Cortex of kidney (tissue), 1 donor: ENCODE results near the gene CHI3L2.

Experiments
- DNase-seq: peaks from one replicate; lab custom pipeline; 2025; lab: John Stamatoyannopoulos, UW

Gene CHI3L2

DNA sequence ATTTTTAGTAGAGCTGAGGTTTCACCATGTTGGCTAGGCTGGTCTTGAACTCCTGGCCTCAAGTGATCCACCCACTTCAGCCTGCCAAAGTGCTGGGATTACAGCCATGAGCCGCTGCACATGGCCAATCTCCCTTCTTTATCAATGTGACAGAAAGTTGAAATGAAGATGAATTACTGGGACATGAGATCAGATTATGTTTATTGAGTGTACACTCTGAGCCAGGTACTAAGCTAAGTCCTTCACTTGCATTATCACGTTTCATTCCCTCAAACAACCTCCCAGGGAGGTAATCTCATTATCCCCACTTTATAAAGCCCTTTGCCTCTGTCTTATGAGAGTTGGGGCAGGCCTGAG, 6.3 kb upstream of the CHI3L2 start:
- DNase-seq = no peak

DNA sequence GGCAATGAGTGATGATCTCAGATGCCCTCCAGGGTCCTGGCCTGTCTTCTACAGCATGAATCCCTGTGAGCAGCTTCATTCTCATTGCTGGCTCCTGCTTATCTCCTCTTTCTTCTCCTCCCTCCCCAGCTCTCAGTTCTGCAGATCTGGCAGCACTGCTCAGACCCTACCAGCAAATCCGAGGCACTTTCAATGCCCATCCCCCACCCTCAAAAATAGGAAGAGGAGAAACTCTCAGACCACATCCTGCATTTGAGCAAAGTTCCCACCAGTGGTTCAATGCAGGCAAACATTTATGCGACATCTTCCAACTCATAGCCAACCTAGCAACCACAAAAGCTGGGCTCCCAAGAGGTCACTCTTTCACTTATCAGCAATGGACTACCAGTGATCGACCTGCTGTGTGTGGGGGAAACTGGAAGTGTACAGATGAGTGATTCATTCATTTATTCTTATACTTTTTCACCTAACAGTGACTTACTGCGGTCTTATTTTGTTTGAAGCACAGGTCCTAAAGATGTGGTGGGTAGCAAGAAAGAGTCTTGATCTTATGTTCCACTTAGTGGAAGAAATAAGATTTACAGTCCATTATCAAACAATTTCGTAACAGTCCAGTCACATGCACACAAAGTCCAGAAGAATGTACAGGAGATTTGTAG, 5.8 kb upstream of the CHI3L2 start:
- DNase-seq = no peak

DNA sequence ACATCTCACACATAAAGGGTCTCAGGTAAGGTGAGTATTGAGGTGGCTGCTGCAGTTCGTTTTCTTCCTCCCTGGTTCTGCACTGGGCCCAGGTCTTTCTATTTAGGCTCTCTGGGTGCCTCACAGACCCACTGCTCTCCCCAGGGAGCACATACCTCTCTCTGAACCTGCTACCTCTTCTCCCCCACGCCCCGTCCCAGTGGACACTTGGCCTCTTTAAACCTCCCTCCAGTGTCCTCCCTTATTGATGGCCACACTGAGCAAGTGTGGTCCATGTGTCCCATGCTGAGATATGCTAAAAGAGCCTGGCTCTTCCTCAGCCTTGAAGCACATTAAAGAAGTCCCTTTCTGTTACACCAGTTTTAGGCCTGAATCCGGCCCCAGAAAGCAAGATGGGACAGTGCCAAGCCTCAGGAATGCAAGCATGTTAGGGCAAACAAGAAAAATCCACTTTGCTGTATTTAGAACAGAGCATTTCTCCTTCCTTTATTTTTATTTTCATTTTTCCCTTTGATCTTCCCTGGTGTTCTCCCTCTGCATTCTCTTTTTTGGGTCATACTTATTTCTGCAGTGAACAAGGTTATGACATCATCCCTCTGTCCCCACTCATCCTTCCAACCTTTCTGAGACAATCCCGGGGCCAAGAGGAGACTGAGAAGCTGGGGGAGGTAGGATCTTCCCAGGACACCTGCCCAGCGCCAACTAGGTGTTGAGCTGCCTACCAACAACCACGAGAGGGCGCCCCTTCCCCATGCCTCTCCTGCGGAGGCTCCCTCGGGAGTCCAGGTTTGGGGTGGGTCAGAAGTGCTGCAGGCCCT, 5.0 kb upstream of the CHI3L2 start:
- DNase-seq = no peak

- no peak for DNase-seq
These were observed 4.3 kb upstream of the CHI3L2 start for GRCh38 chr1:111223126-111223685.

DNA sequence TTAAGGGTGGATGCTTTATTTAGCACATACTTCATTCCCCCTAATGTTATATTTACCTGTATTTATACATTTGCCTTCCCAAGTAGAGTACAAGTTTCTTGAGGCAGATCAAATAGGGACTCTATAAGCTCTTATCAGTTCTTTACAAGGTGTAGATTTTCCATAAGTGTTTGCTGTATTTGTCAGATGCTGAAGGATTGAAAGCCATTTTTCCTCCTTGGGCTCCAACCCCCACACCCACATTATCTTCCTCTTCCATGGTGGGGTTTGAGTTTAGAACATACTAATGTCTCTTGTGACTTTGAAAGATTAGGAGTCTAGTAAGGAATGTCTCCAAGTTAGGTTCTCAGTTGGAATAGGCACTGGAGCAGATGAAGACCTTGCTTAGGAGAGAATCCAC, 2.4 kb upstream of the CHI3L2 start:
- no peak for DNase-seq

DNA sequence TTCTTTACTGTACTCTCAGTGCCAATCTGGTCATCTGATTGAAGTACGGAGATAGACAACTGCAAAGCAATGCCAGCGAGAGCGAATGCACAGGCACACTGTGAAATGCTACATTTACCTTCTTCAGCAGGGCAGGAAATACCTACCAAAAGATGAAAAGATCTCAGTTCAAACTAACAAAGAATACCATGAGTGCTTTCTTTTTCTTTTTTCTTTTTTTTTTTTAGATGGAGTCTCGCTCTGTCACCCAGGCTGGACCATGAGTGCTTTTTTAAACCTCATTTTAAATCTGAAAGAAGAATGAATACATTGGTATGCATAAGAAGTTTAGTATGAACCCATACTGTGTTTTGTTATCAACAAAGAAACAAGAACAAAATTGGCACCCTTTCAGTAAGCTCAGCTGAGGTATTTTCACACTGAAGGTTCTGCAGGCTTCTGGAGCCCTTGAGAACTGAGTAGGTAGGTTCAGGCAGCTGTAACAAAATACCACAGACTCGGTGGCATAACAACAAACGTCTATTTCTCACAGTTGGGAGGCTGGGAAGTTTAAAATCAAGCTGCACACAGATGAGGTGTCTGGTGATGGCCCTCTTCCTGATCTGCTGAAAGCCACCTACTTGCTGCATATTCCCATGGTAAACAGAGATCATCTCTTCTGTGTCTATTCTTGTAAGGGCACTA, 1.7 kb upstream of the CHI3L2 start:
- no peak for DNase-seq

DNA sequence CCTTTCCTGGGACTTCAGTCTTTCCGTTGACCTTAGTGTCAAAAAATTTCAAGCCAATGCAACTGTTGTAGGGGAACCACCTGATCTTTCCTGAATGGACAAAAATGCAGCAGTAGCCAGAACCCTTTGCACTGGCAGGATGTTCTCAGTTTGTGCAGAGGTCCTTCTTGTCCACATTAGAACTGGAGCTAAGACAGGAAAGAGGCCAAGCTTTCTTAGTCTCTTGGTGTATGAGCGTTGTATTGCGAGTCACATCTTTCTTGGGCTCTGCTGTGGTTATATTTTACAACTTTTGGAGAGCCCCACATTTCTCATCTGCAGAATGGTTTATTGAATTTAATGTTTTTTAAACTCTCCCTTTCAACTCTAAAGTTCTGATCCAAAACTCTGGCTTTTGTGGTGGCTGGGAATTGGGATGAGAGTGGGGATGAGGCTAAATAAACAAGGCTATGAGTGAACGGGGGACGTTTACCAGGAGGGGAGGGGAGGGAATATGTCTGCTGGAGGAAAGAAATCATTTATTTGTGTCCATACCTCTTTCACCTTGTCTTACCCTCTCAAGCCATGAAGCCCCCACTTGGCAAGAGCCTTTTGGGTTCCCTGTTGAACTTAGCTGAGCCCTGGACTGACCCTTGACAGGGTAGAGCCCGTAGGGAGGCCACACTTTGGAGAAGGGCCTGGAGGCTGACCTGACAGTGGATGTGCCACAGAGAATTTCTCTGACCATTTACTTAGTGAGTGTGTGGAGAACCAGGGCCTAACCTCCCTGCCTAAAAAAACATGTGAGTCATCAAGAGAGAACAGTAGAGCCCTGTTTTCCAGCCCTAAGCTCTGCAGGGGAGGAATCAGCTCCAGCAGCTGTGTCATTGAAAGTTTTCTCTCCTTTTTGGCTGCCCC, 586 bp downstream of the CHI3L2 start:
- DNase-seq = no peak

DNA sequence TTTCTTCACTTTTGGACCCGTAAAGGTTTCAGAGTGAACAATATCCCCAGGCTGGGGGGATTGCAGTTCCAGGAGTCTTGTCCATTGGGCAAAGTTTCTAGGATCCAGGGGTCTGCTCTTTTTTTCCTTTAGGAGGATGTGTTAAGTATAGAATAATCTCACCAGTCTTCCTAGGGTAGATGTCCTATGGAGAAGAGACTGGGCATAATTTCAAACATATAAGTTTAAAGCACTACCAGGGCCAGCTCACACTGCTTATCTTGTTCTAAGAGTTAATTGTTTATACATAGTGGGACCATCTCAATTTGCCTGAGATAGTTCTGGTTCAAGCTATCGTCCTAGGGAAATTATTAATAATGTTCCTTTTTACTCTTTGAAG, 1.2 kb downstream of the CHI3L2 start:
- DNase-seq = no peak

GRCh38 chr1:111232134-111232533, 4.6 kb downstream of the CHI3L2 start:
- no peak for DNase-seq

DNA sequence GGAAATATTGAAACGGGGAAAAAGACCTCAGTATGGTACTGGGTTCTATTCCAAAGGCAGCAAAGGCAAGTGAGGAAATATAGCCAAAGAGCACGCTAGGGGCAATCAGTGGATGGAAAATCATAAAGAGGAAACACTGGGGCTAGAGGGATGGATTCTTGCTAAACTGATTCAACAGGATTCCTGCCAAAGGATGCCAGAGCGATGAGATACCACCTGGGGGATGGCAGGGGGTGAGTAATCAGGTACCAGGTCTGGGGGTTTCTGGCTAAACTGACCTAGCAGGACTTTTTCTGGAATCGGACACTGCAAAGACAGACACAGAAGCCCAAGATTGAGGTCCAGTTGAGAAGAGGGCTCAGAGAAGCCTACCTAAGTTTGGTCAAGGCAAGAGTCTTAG, 6.7 kb downstream of the CHI3L2 start:
- no peak for DNase-seq

DNA sequence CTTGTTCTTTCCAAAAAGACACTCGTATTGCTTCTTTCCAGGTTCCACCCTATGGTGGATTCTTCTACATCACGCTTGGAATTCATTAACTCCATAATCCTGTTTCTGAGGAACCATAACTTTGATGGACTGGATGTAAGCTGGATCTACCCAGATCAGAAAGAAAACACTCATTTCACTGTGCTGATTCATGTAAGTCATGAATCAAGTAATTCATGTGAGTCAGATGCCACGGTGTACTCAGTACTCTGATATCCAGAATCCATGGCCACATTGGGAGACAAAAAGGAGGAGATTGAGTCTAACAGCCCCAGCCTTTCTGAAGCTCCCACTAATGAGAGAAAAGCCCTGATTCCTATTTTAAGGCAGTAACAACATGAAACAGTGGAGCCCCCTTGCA, 7.4 kb downstream of the CHI3L2 start:
- no peak for DNase-seq

DNA sequence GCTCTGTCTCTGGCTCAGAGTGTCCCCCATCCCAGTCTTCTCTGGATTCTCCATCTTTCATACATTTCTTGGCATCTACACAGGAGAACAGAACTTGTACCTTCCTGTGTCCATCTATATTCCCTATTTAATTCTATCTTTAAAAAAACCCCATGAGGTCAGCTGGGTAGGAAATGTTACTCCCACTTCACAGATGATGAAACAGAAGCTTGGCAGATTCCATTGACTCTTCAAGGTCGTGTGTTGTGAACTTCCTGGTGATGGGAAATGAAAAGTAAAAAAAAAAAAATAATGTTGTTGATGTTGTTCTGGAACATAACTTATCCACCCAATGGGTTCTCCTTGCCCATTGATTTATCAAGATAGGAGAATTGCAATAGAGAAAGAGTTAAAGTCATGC, 8.9 kb downstream of the CHI3L2 start:
- DNase-seq = no peak

DNA sequence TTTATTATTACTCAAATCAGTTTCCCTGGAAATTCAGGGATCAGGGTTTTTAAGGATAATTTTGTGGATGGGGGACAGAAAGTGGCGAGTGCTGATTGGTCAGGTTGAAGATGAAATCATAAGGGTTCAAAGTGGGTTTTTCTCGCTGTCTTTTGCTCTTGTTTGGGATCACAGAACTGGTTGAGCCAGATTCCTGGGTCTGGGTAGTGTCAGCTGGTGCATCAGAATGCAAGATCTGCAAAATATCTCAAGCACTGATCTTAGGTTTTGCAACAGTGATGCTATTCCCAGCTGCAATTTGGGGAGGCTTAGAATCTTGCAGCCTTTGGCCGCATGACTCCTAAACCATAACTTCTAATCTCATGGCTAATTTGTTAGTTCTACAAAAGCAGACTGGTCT, 9.3 kb downstream of the CHI3L2 start:
- DNase-seq = no peak

- DNase-seq = no peak
These were observed 10.7 kb downstream of the CHI3L2 start for GRCh38 chr1:111238056-111238795.

GRCh38 chr1:111241797-111242196, 14.3 kb downstream of the CHI3L2 start:
- no peak for DNase-seq

- no peak for DNase-seq
These were observed 15.5 kb downstream of the CHI3L2 start for GRCh38 chr1:111242805-111243523.

DNA sequence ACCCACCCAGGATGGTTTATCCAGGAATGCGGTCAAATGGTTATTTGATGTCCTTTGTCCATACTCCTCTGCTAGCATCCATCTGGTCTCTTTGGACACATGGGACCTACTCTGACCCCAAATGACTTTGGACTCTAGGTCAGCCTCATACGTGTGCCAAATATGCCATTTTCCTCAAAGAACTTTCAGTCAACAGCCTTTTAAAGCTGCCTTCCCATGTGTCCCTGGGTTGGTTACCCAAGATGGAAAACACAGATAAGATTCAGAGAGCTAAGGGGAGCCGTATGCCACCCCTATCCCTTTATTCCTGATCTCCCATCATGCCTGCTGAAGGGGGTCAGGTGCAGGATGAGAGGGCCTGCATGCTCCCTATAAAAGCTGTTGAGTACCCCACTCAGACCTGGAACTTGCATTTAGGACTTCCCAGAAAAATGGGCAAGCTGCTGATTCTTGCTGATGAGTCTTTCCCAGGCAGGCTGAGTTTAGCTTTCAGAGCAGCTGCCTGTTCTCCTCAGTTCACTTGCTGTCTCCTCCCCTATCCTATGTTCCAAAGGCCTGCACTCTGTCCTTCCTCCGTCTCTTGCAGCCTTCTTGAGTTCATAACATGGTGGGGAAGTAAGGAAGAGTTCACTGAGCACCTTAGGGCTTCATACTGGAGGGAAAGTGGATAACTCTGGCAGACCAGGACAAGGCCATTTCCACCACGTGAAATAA, 19.8 kb downstream of the CHI3L2 start:
- DNase-seq = no peak

DNA sequence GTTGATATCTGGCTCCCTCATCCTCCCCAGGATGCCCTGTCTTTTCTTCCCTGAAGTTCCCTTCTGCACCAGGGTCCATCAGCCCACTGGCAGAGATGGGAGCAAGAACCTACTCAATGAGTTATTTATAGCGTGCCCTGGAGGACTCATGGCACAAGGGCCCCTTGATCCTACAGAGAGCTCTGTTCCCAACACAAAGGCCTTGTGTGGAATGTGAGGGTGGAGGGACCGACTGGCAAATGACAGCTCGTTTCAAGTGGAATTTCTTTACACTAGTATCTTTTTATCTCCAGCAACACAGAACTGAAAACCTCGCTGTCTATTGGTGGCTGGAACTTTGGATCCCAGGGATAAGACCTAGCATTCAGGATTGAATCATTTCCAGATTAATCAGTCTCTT, 22.4 kb downstream of the CHI3L2 start:
- no peak for DNase-seq

GRCh38 chr1:111251570-111251969, 24.1 kb downstream of the CHI3L2 start:
- no peak for DNase-seq

GRCh38 chr1:111252786-111253185, 25.3 kb downstream of the CHI3L2 start:
- DNase-seq = no peak
